ENCODE data around the gene SELENBP1. TPM values are rescaled to one million over a fixed set of nuclear protein-coding genes. Genes with fewer than 3 reads are reported as not detected.

SELENBP1 gene
- total RNA-seq, result 5.5 and 12.2 TPM in 2 replicates

GRCh38 chr1:151372058-151372934 is at the start of gene SELENBP1:
Gene SELENBP1 (minus strand): TSS chr1:151372705. CDS start chr1:151372641, 64 bp downstream.

GRCh38 chr1:151399324-151400171 is 27.0 kb upstream of the SELENBP1 start, which contains the start of gene PSMB4:
Gene PSMB4 (plus strand): TSS chr1:151399573. CDS start chr1:151399588, 15 bp downstream.

GRCh38 chr1:151346769-151347522 is 25.6 kb downstream of the SELENBP1 start, which contains the start of gene RFX5:
Gene RFX5 (minus strand): TSS chr1:151347252. CDS start chr1:151346320, 932 bp downstream.

GRCh38 chr1:151327223-151327902 is 45.1 kb downstream of the SELENBP1 start, which contains the start of gene PI4KB:
Gene PI4KB (minus strand): TSS chr1:151327416. CDS start chr1:151316481, 10,935 bp downstream.

Other genes starting within 250 kb of the SELENBP1 start
- gene SEMA6C, start 226.1 kb downstream of the SELENBP1 start, total RNA-seq, result 8.9 and 11.3 TPM in 2 replicates
- not detected in 2 replicates for gene TNFAIP8L2, start 216.1 kb downstream of the SELENBP1 start, total RNA-seq
- gene LYSMD1, start 206.8 kb downstream of the SELENBP1 start, total RNA-seq, result 2.9 and 4.8 TPM in 2 replicates
- gene SCNM1, start 206.6 kb downstream of the SELENBP1 start, total RNA-seq, result 20.8 and 21.0 TPM in 2 replicates
- gene TMOD4, start 196.7 kb downstream of the SELENBP1 start, total RNA-seq, result 0.28 and 0.36 TPM in 2 replicates
- gene VPS72, start 182.5 kb downstream of the SELENBP1 start, total RNA-seq, result 56.9 and 58.1 TPM in 2 replicates
- gene PIP5K1A, start 174.2 kb downstream of the SELENBP1 start, total RNA-seq, result 37.8 and 48.8 TPM in 2 replicates
- 296 and 298 TPM in 2 replicates for gene PSMD4, start 118.0 kb downstream of the SELENBP1 start, total RNA-seq
- 6.8 and 8.2 TPM in 2 replicates for gene ZNF687, start 90.4 kb downstream of the SELENBP1 start, total RNA-seq
- 36.1 and 37.5 TPM in 2 replicates for gene PI4KB, start 45.3 kb downstream of the SELENBP1 start, total RNA-seq
- gene RFX5, start 25.5 kb downstream of the SELENBP1 start, total RNA-seq, result 38.9 and 44.3 TPM in 2 replicates
- 348 and 427 TPM in 2 replicates for gene PSMB4, start 26.9 kb upstream of the SELENBP1 start, total RNA-seq
- gene POGZ, start 86.8 kb upstream of the SELENBP1 start, total RNA-seq, result 13.9 and 28.3 TPM in 2 replicates
- gene CGN, start 138.7 kb upstream of the SELENBP1 start, total RNA-seq, result 0.09 and 0.45 TPM in 2 replicates
- gene TUFT1, start 167.6 kb upstream of the SELENBP1 start, total RNA-seq, result 2.5 and 11.8 TPM in 2 replicates
- gene SNX27, start 239.3 kb upstream of the SELENBP1 start, total RNA-seq, result 16.2 and 22.2 TPM in 2 replicates

All from endothelial cell of coronary artery (primary cell).